Loucy (cell line): ENCODE measurements around the gene CYP2D6.
"Not testable (repeated sequence)": the region's sequence is repeated elsewhere in the genome, so short reads cannot be mapped to it uniquely, and the experiment has no call there.

Source experiments
- H2AFZ ChIP-seq: fragments of 200-600 bp; sonication (generic); 2 replicates; pipeline ENCODE4 v1.6.0; 2016; ENCODE audit warnings: antibody characterized with exemption, mild to moderate bottlenecking, low read length, moderate library complexity
- H3F3A ChIP-seq: fragments of 200-600 bp; 2 replicates; pipeline ENCODE4 v1.6.0; 2016; ENCODE audit warnings: antibody characterized with exemption, low read depth, mild to moderate bottlenecking
- H3K27me3 ChIP-seq: fragments of 200-600 bp; sonication (generic); 2 replicates; pipeline ENCODE4 v1.6.1; 2014; ENCODE audit warnings: low read length, mild to moderate bottlenecking; ENCODE audit not compliant: insufficient read depth, poor library complexity, severe bottlenecking
- H3K36me3 ChIP-seq: fragments of 200-600 bp; sonication (generic); 2 replicates; pipeline ENCODE4 v1.6.1; 2016; ENCODE audit warnings: low read length; ENCODE audit not compliant: insufficient read depth
- H3K4me1 ChIP-seq: fragments of 200-600 bp; sonication (generic); 2 replicates; pipeline ENCODE4 v1.5.1; 2014; ENCODE audit warnings: low read length, mild to moderate bottlenecking; ENCODE audit not compliant: insufficient read depth, poor library complexity, severe bottlenecking
- H3K4me2 ChIP-seq: fragments of 200-600 bp; sonication (generic); 2 replicates; pipeline ENCODE4 v1.6.0; 2014; ENCODE audit warnings: antibody characterized with exemption, low read length, low read depth, mild to moderate bottlenecking; ENCODE audit not compliant: poor library complexity, severe bottlenecking
- H3K4me3 ChIP-seq: fragments of 200-600 bp; sonication (generic); 2 replicates; pipeline ENCODE4 v1.5.1; 2014; ENCODE audit warnings: low read length, mild to moderate bottlenecking, mixed read lengths; ENCODE audit not compliant: poor library complexity, severe bottlenecking
- H3K79me2 ChIP-seq: fragments of 200-600 bp; sonication (generic); 2 replicates; pipeline ENCODE4 v1.6.1; 2014; ENCODE audit warnings: low read length; ENCODE audit not compliant: insufficient read depth
- H3K9ac ChIP-seq: fragments of 200-600 bp; sonication (generic); 2 replicates; pipeline ENCODE4 v1.6.0; 2014; ENCODE audit warnings: mild to moderate bottlenecking, low read depth, low read length, moderate library complexity; ENCODE audit not compliant: poor library complexity, severe bottlenecking
- H3K9me2 ChIP-seq: fragments of 200-600 bp; sonication (generic); replicated peaks from 2 replicates; pipeline ENCODE4 v1.6.1; 2016; ENCODE audit warnings: low read depth, low read length, mixed read lengths
- H3K9me3 ChIP-seq: fragments of 200-600 bp; sonication (generic); 2 replicates; pipeline ENCODE4 v1.6.1; 2014; ENCODE audit warnings: mild to moderate bottlenecking, antibody characterized with exemption, low read length, low read depth; ENCODE audit not compliant: insufficient read depth
- H4K20me1 ChIP-seq: fragments of 200-600 bp; sonication (generic); 2 replicates; pipeline ENCODE4 v1.6.0; 2014; ENCODE audit warnings: antibody characterized with exemption, low read length, mild to moderate bottlenecking; ENCODE audit not compliant: insufficient read depth, poor library complexity, severe bottlenecking
- CTCF ChIP-seq: fragments of 200-600 bp; sonication (generic); conservative IDR thresholded peaks from 2 replicates; pipeline ENCODE4 v1.5.1; 2014; ENCODE audit warnings: mild to moderate bottlenecking, antibody characterized with exemption, low read length
- EZH2phosphoT487 ChIP-seq: fragments of 200-600 bp; IDR thresholded peaks from 2 replicates; pipeline ENCODE4 v1.6.1; 2018; ENCODE audit warnings: antibody characterized with exemption, mild to moderate bottlenecking, moderate library complexity, borderline replicate concordance

Gene CYP2D6

DNA sequence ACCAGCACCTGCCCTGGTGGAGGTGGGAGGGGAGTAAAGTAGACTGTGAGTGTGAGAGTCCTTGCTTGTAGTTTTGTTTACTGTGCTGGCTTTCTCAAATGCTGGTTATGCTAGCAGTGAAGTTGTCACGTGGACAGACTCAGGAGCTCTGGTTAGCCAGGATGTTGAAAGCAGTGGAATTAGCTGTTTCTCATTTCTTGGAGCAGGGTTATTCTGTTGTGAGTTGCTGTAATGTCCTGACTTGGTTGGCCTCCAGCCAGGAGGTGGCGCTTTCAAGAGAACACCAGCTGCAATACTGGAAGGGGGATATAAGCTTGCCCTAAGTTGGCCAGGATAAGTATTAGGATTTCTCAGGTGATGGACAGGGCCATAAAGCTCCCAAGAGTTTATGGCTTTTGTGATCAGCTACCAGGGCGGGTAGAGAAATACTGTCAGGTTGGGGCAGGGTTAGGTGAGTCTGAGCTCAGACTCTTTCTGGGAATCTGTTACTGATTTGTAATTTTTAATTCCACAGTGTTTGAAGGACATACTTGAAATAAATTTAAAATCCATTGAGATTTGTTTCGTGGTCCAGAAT, 13.7 kb downstream of the CYP2D6 start:
- Histone ChIP-seq H3K36me3 (no peaks in the 10 kb centered on the region), H3F3A (peaks cover 7% of the 10 kb centered on the region), H3K9me2 (no peaks in the 10 kb centered on the region), H3K27me3 (no peaks in the 10 kb centered on the region), H4K20me1 (no peaks in the 10 kb centered on the region), H3K9me3 (peaks cover 6% of the 10 kb centered on the region; the same call in 1 of the 2 replicates), H3K79me2 (no peaks in the 10 kb centered on the region), H3K4me1 (peaks cover 25% of the 10 kb centered on the region), H2AFZ (no peak overlapping the region), H3K4me2 (no peak overlapping the region), H3K4me3 (no peak overlapping the region), H3K9ac (no peak overlapping the region)
- TF ChIP-seq CTCF (peak; percentile 64), EZH2phosphoT487 (no peak)

DNA sequence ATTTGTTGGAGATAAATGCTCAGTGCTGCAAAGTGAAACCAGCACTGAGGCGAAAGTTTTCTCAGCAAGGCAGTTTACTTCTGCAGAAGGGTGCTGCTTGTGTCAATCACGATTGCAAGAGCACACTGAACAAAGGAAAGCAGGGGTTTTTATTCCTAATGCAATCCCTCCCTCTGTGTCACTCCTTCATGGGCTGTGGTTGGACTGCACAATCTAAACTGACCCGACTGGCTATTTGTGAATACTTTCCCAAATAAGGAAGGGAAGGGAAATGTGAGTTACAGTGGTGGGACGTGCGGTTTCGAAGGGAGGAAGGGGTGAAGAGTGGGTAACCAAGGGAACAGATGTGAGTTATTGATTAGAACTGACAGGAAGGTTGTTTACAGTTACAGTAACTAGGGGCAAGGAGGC, 15.2 kb downstream of the CYP2D6 start:
- not testable (repeated sequence) for H3K9me2 ChIP-seq, H4K20me1 ChIP-seq, H3K9ac ChIP-seq, H3K4me2 ChIP-seq, H3K79me2 ChIP-seq, H3K27me3 ChIP-seq, H3K4me3 ChIP-seq, H3K36me3 ChIP-seq, H2AFZ ChIP-seq, H3F3A ChIP-seq, H3K9me3 ChIP-seq
- H3K4me1 ChIP-seq = peaks cover 12% of the 10 kb centered on the region

- Histone ChIP-seq H3F3A (no peaks in the 10 kb centered on the region), H4K20me1 (no peaks in the 10 kb centered on the region), H2AFZ (no peak overlapping the region), H3K4me3 (no peak overlapping the region), H3K79me2 (no peaks in the 10 kb centered on the region), H3K9me3 (peaks cover 6% of the 10 kb centered on the region; the same call in 1 of the 2 replicates), H3K27me3 (no peaks in the 10 kb centered on the region), H3K4me1 (peaks cover 5% of the 10 kb centered on the region), H3K36me3 (no peaks in the 10 kb centered on the region), H3K9ac (no peak overlapping the region), H3K4me2 (no peak overlapping the region), H3K9me2 (no peaks in the 10 kb centered on the region)
- no peak for TF ChIP-seq EZH2phosphoT487
- TF ChIP-seq CTCF = peak; percentile 59
These were observed 15.9 kb downstream of the CYP2D6 start for GRCh38 chr22:42114721-42115120.

GRCh38 chr22:42112793-42113192, 17.8 kb downstream of the CYP2D6 start:
- not testable (repeated sequence) for H3K4me2 ChIP-seq
- peak; percentile 55 for TF ChIP-seq CTCF

More at GRCh38 chr22:42112793-42113192, 17.8 kb downstream of the CYP2D6 start:
- H2AFZ ChIP-seq, H3K9me3 ChIP-seq, H3K4me1 ChIP-seq, H3K36me3 ChIP-seq, H3K9me2 ChIP-seq, H3K4me3 ChIP-seq, H3K27me3 ChIP-seq, H4K20me1 ChIP-seq, H3F3A ChIP-seq, H3K9ac ChIP-seq, H3K79me2 ChIP-seq: not testable (repeated sequence)
